ENCODE results near the gene RBMS3. TPM values are rescaled to one million over a fixed set of nuclear protein-coding genes. Genes with fewer than 3 reads are reported as not detected.

RBMS3 gene
- total and polyA plus RNA-seq, 2 of the 13 experiments (the other 11 are each of a cell fraction or from before 2014, with no cell fraction given): not detected

DNA sequence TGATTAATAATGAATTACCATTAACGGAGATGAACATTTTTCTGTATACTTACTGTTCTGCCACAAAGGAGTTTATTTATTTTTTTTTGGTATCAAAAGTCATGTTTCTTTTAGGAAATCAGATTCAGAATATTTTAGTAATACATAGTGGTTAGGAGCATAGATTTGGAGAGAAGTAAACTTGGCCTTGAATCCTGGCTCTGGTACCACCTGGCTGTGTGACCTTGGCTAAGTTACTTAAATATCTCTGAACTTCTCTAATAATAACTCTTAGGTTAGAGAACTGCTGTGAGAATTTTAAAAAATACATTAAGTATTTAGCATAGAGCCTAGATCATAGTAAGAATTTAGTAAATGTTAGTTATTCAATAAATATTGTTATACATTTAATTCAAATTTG is 309.1 kb downstream of the RBMS3 start (continued):
- TF ChIP-seq ZNF737 (CRISPR knock-in tag; IDR thresholded peaks at IDR 0.05; ENCODE audit: borderline replicate concordance) (no peak), ATF7 (IDR thresholded peaks at IDR 0.05) (no peak), ATF7 (CRISPR knock-in tag; IDR thresholded peaks at IDR 0.05) (no peak), BRCA1 (CRISPR knock-in tag; IDR thresholded peaks at IDR 0.05) (no peak), POGZ (CRISPR knock-in tag; IDR thresholded peaks at IDR 0.05) (no peak)

DNA sequence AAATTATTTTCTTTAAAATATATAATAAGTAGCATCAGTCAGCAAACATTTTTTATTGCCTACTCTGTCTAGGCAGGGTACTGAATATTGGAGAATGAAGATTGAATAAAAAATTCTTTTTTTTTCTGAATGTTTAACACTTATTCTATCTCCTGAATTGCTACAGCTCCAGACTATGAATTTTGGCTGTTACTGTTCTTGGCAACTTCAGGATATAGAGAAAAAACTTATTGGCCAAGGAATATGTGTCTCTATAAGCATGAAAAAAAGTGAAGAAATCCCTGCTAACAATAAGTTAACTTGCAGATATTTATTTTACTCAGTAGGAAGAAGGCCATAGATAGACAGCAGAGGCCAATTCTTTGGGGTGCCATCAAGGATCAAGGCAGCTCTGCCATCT is 309.6 kb downstream of the RBMS3 start:
- Histone ChIP-seq H2AFZ (ENCODE audit: low read length) (no peak overlapping the region), H3K9ac (ENCODE audit: insufficient read depth, low read depth, low read length) (no peak overlapping the region), H4K20me1 (ENCODE audit: insufficient read depth, low read length) (no peaks in the 10 kb centered on the region), H3K4me2 (ENCODE audit: low read depth, low read length) (no peak overlapping the region), H3K9me3 (ENCODE audit: low read length) (no peaks in the 10 kb centered on the region), H3K4me3 (replicated peaks in 1 of 3; ENCODE audit: insufficient read depth in 1 of 3, low read depth in 2 of 3, low read length in 3 of 3) (no peak overlapping the region), H3K4me1 (ENCODE audit: insufficient read depth, low read length) (no peaks in the 10 kb centered on the region), H3K27me3 (ENCODE audit: control insufficient read depth in 1 of 2, insufficient read depth in 2 of 2, low read length in 2 of 2) (no peaks in the 10 kb centered on the region), H3K36me3 (replicated peaks in 1 of 2; ENCODE audit: control insufficient read depth in 1 of 2, insufficient read depth in 2 of 2, low read length in 2 of 2) (no peaks in the 10 kb centered on the region), H3K27ac (ENCODE audit: extremely low read length, insufficient read depth, low read length) (no peak overlapping the region), H3K79me2 (ENCODE audit: insufficient read depth, low read length) (no peaks in the 10 kb centered on the region)
- TF ChIP-seq SRSF9 (IDR thresholded peaks at IDR 0.05; ENCODE audit: borderline replicate concordance, insufficient read depth, low read depth, low read length, poor library complexity, severe bottlenecking): no peak
- no peak for TF ChIP-seq SCMH1 (CRISPR knock-in tag; IDR thresholded peaks at IDR 0.05; ENCODE audit: borderline replicate concordance)
- TF ChIP-seq ZNF710 (CRISPR knock-in tag; IDR thresholded peaks at IDR 0.05; ENCODE audit: borderline replicate concordance): no peak
- TF ChIP-seq SIX1 (CRISPR knock-in tag; IDR thresholded peaks at IDR 0.05; ENCODE audit: borderline replicate concordance): no peak
- no peak for TF ChIP-seq SNAI1 (CRISPR knock-in tag; IDR thresholded peaks at IDR 0.05; ENCODE audit: borderline replicate concordance)
- TF ChIP-seq ZNF775 (CRISPR knock-in tag; IDR thresholded peaks at IDR 0.05; ENCODE audit: borderline replicate concordance): no peak
- no peak for TF ChIP-seq HMG20B (CRISPR knock-in tag; conservative IDR thresholded peaks at IDR 0.05)
- DNase-seq (ENCODE audit: low spot score): no peak
- CTCF ChIA-PET (ENCODE audit: low intra/inter-chr PET ratio, low total read pairs): no interaction called here
- no TSS peak for BruUV-seq (replicated peaks)
- no peak for ATAC-seq
- FAIRE-seq: no peak
- in situ Hi-C loops (cut with HindIII; ENCODE audit: extremely low pct_ligation_motif_present, low pct_unique_long_range_greater_than_20kb): no loop called here
- intact Hi-C loops (cut with micrococcal nuclease; ENCODE audit: unreplicated experiment): no loop called here
- POLR2A ChIA-PET: no interaction called here
